ENCODE measurements around the gene ING3.

DNA sequence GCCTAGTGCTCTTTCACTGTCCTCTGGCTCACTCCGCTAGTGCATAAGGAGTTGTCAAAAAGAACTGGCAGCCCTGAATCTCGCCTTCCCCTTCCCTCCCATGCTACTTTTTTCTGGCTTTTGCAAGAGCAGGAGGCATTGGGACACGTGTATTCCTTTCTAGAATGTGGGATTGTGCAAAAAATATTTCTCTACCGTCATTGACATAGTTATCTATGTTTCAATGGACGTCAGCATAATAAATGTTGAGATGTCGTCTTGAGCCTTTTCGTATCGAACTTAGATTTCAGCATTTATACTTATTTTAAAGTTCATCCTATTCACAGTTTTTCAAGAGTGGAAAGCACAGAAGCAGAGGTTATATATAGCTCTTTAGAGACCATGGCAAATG is 727 bp downstream of the ING3 start:
- TF ChIP-seq ZFX (IDR thresholded peaks at IDR 0.05), result no peak
- TF ChIP-seq, protein P1, sequence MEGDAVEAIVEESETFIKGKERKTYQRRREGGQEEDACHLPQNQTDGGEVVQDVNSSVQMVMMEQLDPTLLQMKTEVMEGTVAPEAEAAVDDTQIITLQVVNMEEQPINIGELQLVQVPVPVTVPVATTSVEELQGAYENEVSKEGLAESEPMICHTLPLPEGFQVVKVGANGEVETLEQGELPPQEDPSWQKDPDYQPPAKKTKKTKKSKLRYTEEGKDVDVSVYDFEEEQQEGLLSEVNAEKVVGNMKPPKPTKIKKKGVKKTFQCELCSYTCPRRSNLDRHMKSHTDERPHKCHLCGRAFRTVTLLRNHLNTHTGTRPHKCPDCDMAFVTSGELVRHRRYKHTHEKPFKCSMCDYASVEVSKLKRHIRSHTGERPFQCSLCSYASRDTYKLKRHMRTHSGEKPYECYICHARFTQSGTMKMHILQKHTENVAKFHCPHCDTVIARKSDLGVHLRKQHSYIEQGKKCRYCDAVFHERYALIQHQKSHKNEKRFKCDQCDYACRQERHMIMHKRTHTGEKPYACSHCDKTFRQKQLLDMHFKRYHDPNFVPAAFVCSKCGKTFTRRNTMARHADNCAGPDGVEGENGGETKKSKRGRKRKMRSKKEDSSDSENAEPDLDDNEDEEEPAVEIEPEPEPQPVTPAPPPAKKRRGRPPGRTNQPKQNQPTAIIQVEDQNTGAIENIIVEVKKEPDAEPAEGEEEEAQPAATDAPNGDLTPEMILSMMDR (conservative IDR thresholded peaks at IDR 0.05), result no peak
